NOMO-1 (cell line): ENCODE measurements around the gene PRSS8.
A peak's percentile ranks its signal among the peaks of the same experiment; 100 is the strongest.
"Not testable (repeated sequence)": the region's sequence is repeated elsewhere in the genome, so short reads cannot be mapped to it uniquely, and the experiment has no call there.

Experiments used
- DNase-seq, 2 experiments: peaks; one replicate each; lab custom pipeline; 2025; ENCODE audit not compliant: unreplicated experiment in 2 of 2; lab: John Stamatoyannopoulos, UW

PRSS8 gene

DNA sequence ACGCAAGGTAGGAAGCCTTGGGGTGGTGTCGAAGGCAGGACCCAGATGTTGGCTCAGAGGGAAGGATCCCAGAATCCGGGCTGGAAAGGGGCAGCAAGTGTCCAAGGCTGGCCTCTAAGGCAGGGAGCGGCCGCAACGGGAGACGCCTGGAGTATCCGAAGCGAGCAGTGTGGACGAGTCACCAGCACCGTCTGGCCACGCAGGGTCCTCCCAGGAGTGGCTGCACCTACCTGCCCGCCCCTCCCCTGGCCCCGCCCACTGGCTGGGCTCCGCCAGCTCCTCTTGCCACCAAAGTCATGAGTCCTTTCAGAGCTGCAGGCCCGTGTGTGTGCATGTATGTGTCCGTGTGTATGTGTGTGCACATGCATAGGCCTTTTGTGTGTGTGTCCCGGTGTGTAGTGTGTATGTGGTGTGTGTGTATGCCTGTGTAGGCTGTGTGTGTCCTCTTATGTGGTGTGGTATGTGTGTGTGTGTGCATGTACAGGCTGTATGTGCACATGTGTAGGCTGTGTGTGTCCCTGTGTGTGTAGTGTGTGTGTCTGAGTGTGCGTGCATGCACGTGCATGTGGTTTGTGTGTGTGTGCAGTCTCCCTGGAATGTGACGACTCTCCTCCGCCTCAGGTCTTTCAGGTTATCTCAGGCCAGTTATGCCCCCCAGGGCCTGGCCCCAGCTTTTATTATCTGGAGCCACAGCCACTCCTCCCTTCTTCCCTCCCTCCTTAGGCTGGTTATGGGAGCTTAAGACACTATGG, at the start of gene PRSS8:
TSS of gene PRSS8 (minus strand) at position 193 of the 752 bp plus-strand sequence. CDS start 229 bp downstream, outside the sequence.
- DNase-seq = no peak

- DNase-seq = no peak
These were observed 49.4 kb upstream of the PRSS8 start for GRCh38 chr16:31184888-31185287.

- no peak for DNase-seq
These were observed 48.2 kb upstream of the PRSS8 start for GRCh38 chr16:31183432-31184428.

DNA sequence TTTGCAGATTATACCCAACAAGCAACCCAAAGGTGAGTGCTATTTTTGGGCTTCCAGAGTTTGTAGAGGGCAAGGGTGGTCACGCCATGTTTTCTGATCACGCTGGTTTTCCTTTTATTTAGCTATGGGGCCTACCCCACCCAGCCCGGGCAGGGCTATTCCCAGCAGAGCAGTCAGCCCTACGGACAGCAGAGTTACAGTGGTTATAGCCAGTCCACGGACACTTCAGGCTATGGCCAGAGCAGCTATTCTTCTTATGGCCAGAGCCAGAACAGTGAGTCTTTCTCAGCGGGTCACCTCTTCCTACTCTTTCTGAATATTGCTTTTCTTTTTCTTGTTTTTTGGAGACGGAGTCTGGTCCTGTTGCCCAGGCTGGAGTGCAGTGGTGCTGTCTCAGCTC, 46.9 kb upstream of the PRSS8 start:
- no peak for DNase-seq

- peak in 1 of 2 experiments; percentile 28 for DNase-seq
These were observed 45.7 kb upstream of the PRSS8 start for GRCh38 chr16:31181102-31181830.

GRCh38 chr16:31179747-31180459, 44.4 kb upstream of the PRSS8 start, which contains the start of gene FUS:
Gene FUS (plus strand): TSS chr16:31180139. CDS start chr16:31180215, 76 bp downstream.
- peak; percentile 71 to 82 for DNase-seq

- DNase-seq = no peak
These were observed 43.8 kb upstream of the PRSS8 start for GRCh38 chr16:31179219-31179746.

GRCh38 chr16:31177136-31177535, 41.6 kb upstream of the PRSS8 start:
- no peak for DNase-seq

DNA sequence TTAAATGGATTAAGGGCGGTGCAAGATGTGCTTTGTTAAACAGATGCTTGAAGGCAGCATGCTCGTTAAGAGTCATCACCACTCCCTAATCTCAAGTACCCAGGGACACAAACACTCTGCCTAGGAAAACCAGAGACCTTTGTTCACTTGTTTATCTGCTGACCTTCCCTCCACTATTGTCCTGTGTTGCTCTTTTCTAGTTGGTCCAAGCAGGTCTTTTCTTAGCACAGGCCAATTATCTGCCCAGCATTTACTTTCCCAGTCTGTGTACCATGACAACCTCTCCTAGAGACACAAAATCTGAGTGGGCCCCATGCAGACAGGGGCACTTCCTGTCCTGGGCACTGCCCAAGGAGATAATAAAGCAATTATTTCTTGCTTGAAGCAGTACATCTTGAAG, 34.5 kb upstream of the PRSS8 start:
- DNase-seq = not testable (repeated sequence)

GRCh38 chr16:31168848-31169247, 33.3 kb upstream of the PRSS8 start:
- DNase-seq = no peak

GRCh38 chr16:31167315-31167714, 31.8 kb upstream of the PRSS8 start:
- no peak for DNase-seq

DNA sequence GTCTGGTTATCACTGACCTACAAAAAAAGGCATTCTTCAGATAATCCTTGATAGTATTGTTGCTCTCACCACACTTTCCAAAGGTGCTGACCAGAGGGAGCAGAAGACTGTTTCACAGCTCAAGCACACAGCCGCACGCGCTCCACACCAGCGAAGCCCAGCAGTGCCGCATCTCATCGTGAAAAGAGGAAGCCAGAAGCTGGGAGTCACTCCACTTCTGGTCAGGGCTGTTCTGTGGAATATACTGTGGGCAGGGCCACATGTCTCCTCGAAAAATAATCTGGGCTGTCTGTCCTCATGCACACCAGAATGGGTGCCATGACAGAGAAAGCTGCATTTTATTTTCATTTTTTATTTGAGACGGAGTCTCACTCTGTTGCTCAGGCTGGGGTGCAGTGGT, 21.6 kb upstream of the PRSS8 start:
- DNase-seq = peak; percentile 69 to 82

- peak; percentile 26 to 34 for DNase-seq
These were observed 15.4 kb upstream of the PRSS8 start for GRCh38 chr16:31150976-31151375.

GRCh38 chr16:31149894-31150890, 14.7 kb upstream of the PRSS8 start, which contains the start of gene PRSS36:
Gene PRSS36 (minus strand): TSS chr16:31150066. CDS start chr16:31150035, 31 bp downstream.
- no peak for DNase-seq

GRCh38 chr16:31149332-31149731, 13.8 kb upstream of the PRSS8 start:
- DNase-seq = no peak

DNA sequence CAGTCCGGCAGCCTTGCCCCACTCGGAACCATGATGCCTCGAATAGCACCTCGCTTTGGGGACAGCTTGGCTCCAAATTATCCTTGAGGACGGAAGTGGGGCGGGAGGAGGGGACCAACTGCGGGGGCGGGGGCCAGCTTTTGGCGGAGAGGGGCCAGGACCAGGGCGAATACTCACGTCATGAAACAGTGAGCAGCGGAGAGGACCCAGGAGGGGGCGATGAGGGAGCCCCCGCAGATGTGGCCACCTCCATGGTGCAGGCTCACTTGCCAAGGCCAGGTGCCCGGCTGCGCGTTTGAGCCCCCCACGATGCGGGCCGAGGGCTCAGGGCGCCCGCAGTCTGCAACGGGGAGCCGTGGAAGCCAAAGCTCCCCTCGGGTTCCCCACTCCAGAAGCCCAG, 13.4 kb upstream of the PRSS8 start:
- DNase-seq = no peak

GRCh38 chr16:31148281-31148728, 12.8 kb upstream of the PRSS8 start:
- no peak for DNase-seq

DNA sequence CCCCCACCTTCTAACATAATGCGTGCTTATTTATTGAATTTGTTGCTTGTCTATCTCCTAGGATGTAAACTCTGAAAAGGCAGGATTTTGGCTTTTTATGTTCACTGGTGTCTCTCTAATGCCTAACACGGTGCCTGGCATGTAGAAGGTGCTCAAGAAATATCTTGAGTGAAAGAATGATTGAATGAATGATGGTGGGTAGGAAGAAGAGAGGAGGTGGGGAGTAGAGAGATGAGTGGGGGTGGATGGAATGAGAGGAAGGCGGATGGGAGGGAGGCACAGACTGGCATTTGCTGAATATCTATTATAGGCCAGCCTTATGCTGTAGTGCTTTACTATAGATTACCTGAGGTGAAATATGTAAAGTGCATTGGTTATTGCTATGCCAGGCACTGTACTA, 12.0 kb upstream of the PRSS8 start:
- DNase-seq = no peak
